Spinal cord (tissue), 10 donors: Measurements from ENCODE around the gene ASB18. TPM values are rescaled to one million over a fixed set of nuclear protein-coding genes. Genes with fewer than 3 reads are reported as not detected.

ENCODE experiments used
- DNase-seq, 6 donors: peaks; one replicate each; pipeline versions ENCODE4 v3.0.0 to v3.0.0-alpha.2; 2013 to 2015; ENCODE audit warnings: low spot score in 6 of 6, low read depth in 4 of 6
- H3K27ac ChIP-seq: one replicate; pipeline ENCODE4 v1.5.1; 2013; ENCODE audit warnings: low read depth, low read length, control low read depth
- H3K27me3 ChIP-seq: one replicate; pipeline ENCODE4 v1.6.1; 2013; ENCODE audit warnings: low read length; ENCODE audit not compliant: control insufficient read depth, insufficient read depth
- H3K36me3 ChIP-seq: one replicate; pipeline ENCODE4 v1.6.1; 2013; ENCODE audit warnings: low read length; ENCODE audit not compliant: control insufficient read depth, insufficient read depth
- H3K4me1 ChIP-seq: one replicate; pipeline ENCODE4 v1.6.1; 2013; ENCODE audit warnings: low read length; ENCODE audit not compliant: control insufficient read depth, insufficient read depth
- H3K4me3 ChIP-seq: one replicate; pipeline ENCODE4 v1.5.1; 2013; ENCODE audit warnings: low read depth, low read length, control low read depth
- H3K9me3 ChIP-seq: one replicate; pipeline ENCODE4 v1.6.1; 2013; ENCODE audit warnings: low read length; ENCODE audit not compliant: control insufficient read depth, insufficient read depth
- WGBS: methylation state at CpG from one replicate; pipeline ENCODE4 v1.1.5; 2013; ENCODE audit warnings: missing lambda C conversion rate; ENCODE audit not compliant: insufficient coverage; 5-methylcytosine and 5-hydroxymethylcytosine counted together
- polyA plus RNA-seq, 2 donors: library from polyadenylated mRNA; unstranded; fragments of 120-200 nt; gene quantifications; one replicate each; pipeline ENCODE4 v1.2.1, GENCODE V29; 2013; ENCODE audit not compliant: insufficient read length in 2 of 2
- total RNA-seq, 2 donors: library from RNA; depleted of rRNA in 1 of 2; stranded (reverse); fragments of 120-200 nt in 1 of 2; fragments of >200 nt in 1 of 2; gene quantifications; one replicate each; pipeline versions ENCODE4 v1.2.3 to v1.2.4, GENCODE V29; 2013 to 2014
- donor health status: healthy.

The ASB18 gene
- total and polyA plus RNA-seq, 4 donors: 0.06 to 0.84 (median 0.44) TPM

- Histone ChIP-seq H3K4me1 (peaks cover 8% of the 10 kb centered on the region), H3K9me3 (no peaks in the 10 kb centered on the region), H3K4me3 (no peak overlapping the region), H3K27me3 (peaks cover 19% of the 10 kb centered on the region), H3K36me3 (no peaks in the 10 kb centered on the region), H3K27ac (no peak overlapping the region)
- no peak for DNase-seq
- WGBS: 91% methylated on average over 6 of the region's 6 CpGs
These were observed 49.0 kb downstream of the ASB18 start for GRCh38 chr2:236215196-236215595.

GRCh38 chr2:236214376-236214995, 49.7 kb downstream of the ASB18 start:
- 44% methylated on average over 91 of the region's 92 CpGs for WGBS
- Histone ChIP-seq H3K36me3 (no peaks in the 10 kb centered on the region), H3K4me1 (peaks cover 8% of the 10 kb centered on the region), H3K4me3 (no peak overlapping the region), H3K9me3 (no peaks in the 10 kb centered on the region), H3K27me3 (peaks cover 19% of the 10 kb centered on the region), H3K27ac (no peak overlapping the region)
- peak in 2 of 6 donors; percentile 40 to 48 for DNase-seq

DNA sequence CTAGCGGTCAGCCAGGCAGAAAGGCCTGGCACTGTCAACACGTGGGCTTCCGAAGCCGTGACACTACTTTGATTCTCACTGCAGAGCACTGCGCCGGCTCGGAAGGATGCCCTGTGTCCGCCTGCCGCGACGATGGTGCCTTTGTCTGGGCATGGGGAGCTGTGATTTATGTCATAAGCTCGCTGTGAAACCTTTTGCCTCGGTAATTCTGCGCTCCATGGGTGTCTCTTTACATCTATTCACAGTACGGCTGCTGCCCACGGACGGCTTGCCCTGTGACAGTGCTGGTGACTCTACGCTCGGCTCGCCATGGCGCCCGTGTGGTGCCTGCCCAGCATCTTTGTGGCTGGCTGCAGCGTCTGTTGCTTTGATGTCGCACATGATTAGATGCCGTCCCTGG, 52.9 kb downstream of the ASB18 start:
- DNase-seq: peak in 2 of 6 donors; percentile 8 to 57
- WGBS: 21% methylated on average over 25 of the region's 25 CpGs
- no peak overlapping the region for H3K4me3 ChIP-seq

DNA sequence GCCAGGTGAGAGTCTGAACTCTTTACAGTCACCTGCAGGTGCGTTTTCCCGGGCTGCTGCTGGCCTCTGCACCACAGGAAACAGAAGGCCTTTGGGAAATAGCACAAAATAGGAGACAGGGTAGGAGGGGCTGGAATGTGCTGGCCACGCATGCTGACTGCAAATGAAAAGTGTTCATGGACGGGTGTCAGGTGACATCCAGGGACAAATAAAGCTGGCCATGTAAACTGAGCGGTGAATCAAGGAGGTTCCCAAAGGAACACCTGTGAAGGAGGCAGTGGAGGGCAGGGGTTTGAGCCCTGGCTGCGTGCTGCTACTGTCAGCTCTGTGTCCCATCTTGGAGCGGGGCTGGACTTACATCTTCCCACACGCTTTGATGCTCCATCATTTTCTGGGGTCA, 53.7 kb downstream of the ASB18 start:
- 84% methylated on average over 7 of the region's 8 CpGs for WGBS
- no peaks in the 10 kb centered on the region for H3K36me3 ChIP-seq
- H3K4me3 ChIP-seq: no peak overlapping the region
- peaks cover 19% of the 10 kb centered on the region for H3K27me3 ChIP-seq
- DNase-seq: no peak
- H3K4me1 ChIP-seq: peaks cover 8% of the 10 kb centered on the region
- H3K9me3 ChIP-seq: no peaks in the 10 kb centered on the region
- no peak overlapping the region for H3K27ac ChIP-seq

More for the DNA sequence above, 52.9 kb downstream of the ASB18 start:
- Histone ChIP-seq H3K4me1 (peaks cover 8% of the 10 kb centered on the region), H3K27me3 (peaks cover 19% of the 10 kb centered on the region), H3K36me3 (no peaks in the 10 kb centered on the region), H3K27ac (no peak overlapping the region), H3K9me3 (no peaks in the 10 kb centered on the region)

DNA sequence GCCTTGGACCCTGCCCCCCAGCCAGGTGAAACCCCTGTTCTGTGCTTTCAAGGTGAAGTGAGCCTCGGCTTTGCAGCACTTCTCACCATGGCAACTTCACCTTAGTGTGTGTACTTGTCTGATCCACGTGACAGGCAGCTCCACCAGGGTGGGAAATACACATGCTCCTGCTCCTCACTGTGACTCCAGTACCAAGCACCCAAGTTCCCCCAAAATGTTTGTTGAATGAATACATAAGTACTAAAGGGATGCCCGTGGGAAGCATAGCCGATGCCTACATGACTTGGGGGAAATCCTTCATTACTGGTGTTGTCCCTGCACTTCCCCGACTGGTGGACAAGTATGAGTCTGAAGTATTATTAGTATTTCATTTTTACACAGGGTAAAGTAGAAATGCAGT, 54.2 kb downstream of the ASB18 start:
- peaks cover 8% of the 10 kb centered on the region for H3K4me1 ChIP-seq
- H3K4me3 ChIP-seq: no peak overlapping the region
- 100% methylated on average over 1 of the region's 5 CpGs for WGBS
- H3K9me3 ChIP-seq: no peaks in the 10 kb centered on the region
- H3K36me3 ChIP-seq: no peaks in the 10 kb centered on the region
- H3K27ac ChIP-seq: no peak overlapping the region
- DNase-seq: no peak
- peaks cover 17% of the 10 kb centered on the region for H3K27me3 ChIP-seq

GRCh38 chr2:236209535-236209934, 54.7 kb downstream of the ASB18 start:
- Histone ChIP-seq H3K4me1 (peaks cover 8% of the 10 kb centered on the region), H3K4me3 (no peak overlapping the region), H3K36me3 (no peaks in the 10 kb centered on the region), H3K27me3 (peaks cover 15% of the 10 kb centered on the region), H3K9me3 (no peaks in the 10 kb centered on the region), H3K27ac (no peak overlapping the region)
- DNase-seq: no peak
- WGBS: 86% methylated on average over 5 of the region's 6 CpGs

- Histone ChIP-seq H3K27ac (no peak overlapping the region), H3K4me1 (peaks cover 8% of the 10 kb centered on the region), H3K4me3 (no peak overlapping the region), H3K9me3 (no peaks in the 10 kb centered on the region), H3K27me3 (peaks cover 7% of the 10 kb centered on the region), H3K36me3 (no peaks in the 10 kb centered on the region)
- DNase-seq: peak in 1 of 6 donors; percentile 87
- 53% methylated on average over 25 of the region's 28 CpGs for WGBS
These were observed 55.9 kb downstream of the ASB18 start for GRCh38 chr2:236208019-236208926.

GRCh38 chr2:236207472-236207871, 56.7 kb downstream of the ASB18 start:
- H3K9me3 ChIP-seq: no peaks in the 10 kb centered on the region
- DNase-seq: no peak
- H3K27me3 ChIP-seq: peaks cover 7% of the 10 kb centered on the region
- WGBS: 92% methylated on average over 8 of the region's 11 CpGs
- H3K36me3 ChIP-seq: no peaks in the 10 kb centered on the region
- no peak overlapping the region for H3K4me3 ChIP-seq
- peaks cover 8% of the 10 kb centered on the region for H3K4me1 ChIP-seq
- H3K27ac ChIP-seq: no peak overlapping the region

DNA sequence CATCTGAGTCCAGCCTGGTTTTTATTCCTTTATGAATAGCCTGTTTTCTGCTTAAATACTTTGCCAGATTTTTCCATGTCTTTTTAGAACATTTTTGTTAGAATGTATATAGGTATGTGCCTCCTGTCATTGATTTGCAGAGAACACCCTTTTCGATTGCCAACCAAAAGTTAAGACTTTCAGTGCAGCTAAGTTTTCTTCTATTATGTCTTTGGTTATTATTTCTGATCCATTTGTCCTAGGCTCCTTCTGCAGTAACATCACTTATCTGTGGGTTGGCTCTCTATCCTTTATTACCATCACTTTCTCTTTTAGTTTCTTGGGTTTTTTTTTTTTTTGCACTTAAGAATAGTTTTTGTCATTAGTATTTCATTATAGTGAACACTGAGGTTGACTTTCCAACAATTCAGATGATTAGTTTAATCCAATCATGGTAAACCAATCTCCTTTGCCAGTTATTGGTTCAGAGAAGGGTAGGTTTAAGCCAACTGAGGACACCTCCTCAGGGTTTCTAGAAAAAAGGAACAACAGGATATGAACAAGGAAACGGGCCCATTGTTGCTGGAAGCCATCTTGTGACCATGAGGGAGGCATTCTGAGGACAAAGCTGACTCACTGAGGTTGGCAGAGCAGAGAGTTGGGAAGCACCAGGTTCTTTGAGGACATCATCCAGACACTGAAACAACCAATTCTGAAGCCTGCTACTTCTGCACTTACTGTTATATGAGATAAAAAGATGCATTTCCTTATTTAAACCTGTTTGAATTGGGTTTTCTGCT, 58.1 kb downstream of the ASB18 start:
- H3K27me3 ChIP-seq: no peaks in the 10 kb centered on the region
- H3K27ac ChIP-seq: no peak overlapping the region
- H3K4me1 ChIP-seq: peaks cover 2% of the 10 kb centered on the region
- 100% methylated on average over 1 of the region's 2 CpGs for WGBS
- H3K9me3 ChIP-seq: no peaks in the 10 kb centered on the region
- no peaks in the 10 kb centered on the region for H3K36me3 ChIP-seq
- no peak overlapping the region for H3K4me3 ChIP-seq
- no peak for DNase-seq
